Caco-2 (cell line): Measurements from ENCODE around the gene CCDC170. TPM values are rescaled to one million over a fixed set of nuclear protein-coding genes. Genes with fewer than 3 reads are reported as not detected.
A peak's percentile ranks its signal among the peaks of the same experiment; 100 is the strongest.

Source experiments
- BruUV-seq: library from RNA; stranded (reverse); fragments of 400-500 nt; replicated peaks from 2 replicates; lab custom pipeline; 2021; lab: Mats Ljungman, UMichigan
- CTCF ChIA-PET: fragments of 300-600 bp; sonication (Branson Sonifier 250); formaldehyde crosslinking; loops from one replicate; lab custom pipeline; 2022; ENCODE audit warnings: antibody characterized with exemption; lab: Charles Lee
- POLR2A ChIA-PET: fragments of 300-600 bp; sonication (Branson Sonifier 250); formaldehyde crosslinking; loops from one replicate; lab custom pipeline; 2022; ENCODE audit warnings: antibody characterized with exemption; lab: Charles Lee
- DNase-seq, 2 experiments: peaks; one replicate each; pipeline versions ENCODE4 v3.0.0 to v3.0.0-alpha.2; 2020 to 2022
- H3K27me3 ChIP-seq: replicated peaks from 2 replicates; pipeline ENCODE4 v1.6.0; 2011; ENCODE audit warnings: low read length; ENCODE audit not compliant: control insufficient read depth, insufficient read depth
- H3K36me3 ChIP-seq: 2 replicates; pipeline ENCODE4 v1.5.1; 2011; ENCODE audit warnings: low read length; ENCODE audit not compliant: control insufficient read depth, insufficient read depth
- H3K4me1 ChIP-seq: fragments of 250-450 bp; sonication (Bioruptor Pico); 2 replicates; pipeline ENCODE4 v1.5.1; 2020; ENCODE audit warnings: mild to moderate bottlenecking
- H3K4me3 ChIP-seq: 2 replicates; pipeline ENCODE4 v1.5.1; 2011; ENCODE audit warnings: low read depth, mild to moderate bottlenecking, control low read depth, low read length
- H3K9me3 ChIP-seq: fragments of 250-450 bp; sonication (Bioruptor Pico); 2 replicates; pipeline ENCODE4 v1.5.1; 2020; ENCODE audit warnings: mild to moderate bottlenecking, moderate library complexity
- H3K27ac Mint-ChIP-seq: one replicate; pipeline ENCODE4 v1.8.0; 2022; ENCODE audit warnings: mixed read lengths; ENCODE audit not compliant: unreplicated experiment
- H3K27me3 Mint-ChIP-seq: one replicate; pipeline ENCODE4 v1.8.0; 2022; ENCODE audit warnings: mixed read lengths; ENCODE audit not compliant: insufficient read depth, unreplicated experiment
- H3K36me3 Mint-ChIP-seq: one replicate; pipeline ENCODE4 v1.8.0; 2022; ENCODE audit warnings: mild to moderate bottlenecking, mixed read lengths; ENCODE audit not compliant: insufficient read depth, unreplicated experiment
- H3K4me1 Mint-ChIP-seq: one replicate; pipeline ENCODE4 v1.8.0; 2022; ENCODE audit warnings: low read depth, mixed read lengths; ENCODE audit not compliant: unreplicated experiment
- H3K4me3 Mint-ChIP-seq: one replicate; pipeline ENCODE4 v1.8.0; 2022; ENCODE audit warnings: mild to moderate bottlenecking, moderate library complexity, mixed read lengths; ENCODE audit not compliant: unreplicated experiment
- H3K9me3 Mint-ChIP-seq: one replicate; pipeline ENCODE4 v1.8.0; 2022; ENCODE audit warnings: mixed read lengths; ENCODE audit not compliant: unreplicated experiment
- CTCF ChIP-seq, 2 experiments: fragments of 200-600 bp in 1 of 2; IDR thresholded peaks; 1 replicate in 1 of 2; 2 replicates in 1 of 2; pipeline versions ENCODE4 v1.5.1 to v1.8.0; 2011 to 2022; ENCODE audit warnings: antibody characterized with exemption in 1 of 2, control low read depth in 1 of 2, inconsistent platforms in 1 of 2, low read depth in 1 of 2, low read length in 1 of 2, mild to moderate bottlenecking in 1 of 2, moderate library complexity in 1 of 2; ENCODE audit not compliant: insufficient read depth in 1 of 2, severe bottlenecking in 1 of 2, unreplicated experiment in 1 of 2
- intact Hi-C: fragments of 100-400 bp; cut with micrococcal nuclease; formaldehyde crosslinking; loops from one replicate; pipeline ENCODE4 v1.10.0; 2022; ENCODE audit not compliant: unreplicated experiment
- total RNA-seq: library from RNA; stranded (reverse); gene quantifications from 2 replicates; pipeline ENCODE4 v1.2.3, GENCODE V29; 2022

CCDC170 gene
- total RNA-seq, 1 experiment from 2014 or later: 6.8 TPM

- CTCF ChIA-PET: no interaction called here
- Mint-ChIP-seq H3K4me3 (peak overlapping the region; percentile 57), H3K9me3 (peaks cover 47% of the 10 kb centered on the region), H3K36me3 (peaks cover 12% of the 10 kb centered on the region), H3K27me3 (no peaks in the 10 kb centered on the region), H3K27ac (peak overlapping the region; percentile 90), H3K4me1 (peaks cover 34% of the 10 kb centered on the region)
- Histone ChIP-seq H3K4me3 (no peak overlapping the region), H3K36me3 (no peaks in the 10 kb centered on the region), H3K9me3 (peaks cover 3% of the 10 kb centered on the region; the same call in 1 of the 2 replicates), H3K27me3 (no peaks in the 10 kb centered on the region), H3K4me1 (peaks cover 31% of the 10 kb centered on the region)
- POLR2A ChIA-PET: no interaction called here
- no peak for TF ChIP-seq CTCF (IDR thresholded peaks at IDR 0.05; ENCODE audit: insufficient read depth in 1 of 2, low read depth in 1 of 2, low read length in 1 of 2, severe bottlenecking in 1 of 2, unreplicated experiment in 1 of 2)
- no TSS peak for BruUV-seq
- no peak for DNase-seq
- intact Hi-C loops: no loop called here
These were observed 176.3 kb downstream of the CCDC170 start for GRCh38 chr6:151670116-151670515.

Other genes starting within 250 kb of the CCDC170 start
- 23.7 and 23.9 TPM in 2 replicates for gene ZBTB2, start 102.5 kb upstream of the CCDC170 start, total RNA-seq
- gene RMND1, start 41.9 kb upstream of the CCDC170 start, total RNA-seq: 39.1 and 42.9 TPM in 2 replicates